Stimulated activated CD8-positive, alpha-beta memory T cell treated with anti-CD3 and anti-CD28 coated beads, Interleukin-2, amount 100 ng/mL, for 1 hour (primary cell): ENCODE data around the gene FOXP1.

Source experiments
- DNase-seq, 2 donors: peaks; one replicate each; pipeline ENCODE4 v3.0.0-alpha.2; 2020; ENCODE audit warnings: low read depth in 2 of 2

The FOXP1 gene

GRCh38 chr3:71177375-71177774, 406.2 kb downstream of the FOXP1 start:
- no peak for DNase-seq

DNA sequence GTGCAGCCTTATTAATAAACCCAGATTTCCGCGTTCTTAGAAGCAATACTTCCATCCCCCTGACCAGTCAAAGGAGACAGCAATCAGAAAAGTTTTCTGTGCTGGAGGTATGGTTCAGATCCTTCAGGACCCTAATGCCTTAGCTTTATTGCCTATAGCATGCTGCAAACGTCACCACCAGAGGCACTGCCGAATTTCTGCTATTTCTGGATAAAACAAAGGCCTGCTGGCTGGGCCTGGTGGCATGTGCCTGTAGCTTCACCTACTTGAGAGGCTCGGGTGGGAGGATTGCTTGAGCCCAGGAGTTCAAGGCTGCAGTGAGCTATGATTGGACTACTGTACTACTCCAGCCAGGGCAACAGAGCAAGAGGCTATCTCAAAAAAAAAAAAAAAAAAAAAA, 407.2 kb downstream of the FOXP1 start:
- DNase-seq = no peak

- no peak for DNase-seq
Observed at GRCh38 chr3:71175691-71176365, 407.7 kb downstream of the FOXP1 start.

DNA sequence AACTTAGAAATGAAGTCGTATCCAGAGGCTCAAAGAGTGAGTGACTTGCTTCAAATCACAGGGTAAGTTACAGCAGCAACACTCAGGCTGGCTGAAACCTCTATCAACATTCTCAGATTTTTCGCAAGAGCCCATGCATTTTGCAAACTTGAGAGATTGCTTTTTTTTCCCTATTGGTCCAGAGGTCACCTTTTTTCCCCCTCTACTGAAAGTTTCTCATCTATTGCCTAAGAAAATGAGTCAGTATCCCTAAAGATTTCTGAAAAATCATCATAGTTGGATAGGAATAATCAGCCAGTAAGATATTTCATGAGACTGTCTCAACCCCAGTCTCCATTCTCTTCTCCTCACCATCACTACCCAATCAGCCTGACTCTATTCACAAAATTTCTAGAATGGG, 410.6 kb downstream of the FOXP1 start:
- DNase-seq = no peak

- DNase-seq = no peak
Observed at GRCh38 chr3:71172189-71172588, 411.3 kb downstream of the FOXP1 start.

GRCh38 chr3:71171247-71171646, 412.3 kb downstream of the FOXP1 start:
- DNase-seq = no peak

- DNase-seq = no peak
Observed at GRCh38 chr3:71168880-71169411, 414.6 kb downstream of the FOXP1 start.

DNA sequence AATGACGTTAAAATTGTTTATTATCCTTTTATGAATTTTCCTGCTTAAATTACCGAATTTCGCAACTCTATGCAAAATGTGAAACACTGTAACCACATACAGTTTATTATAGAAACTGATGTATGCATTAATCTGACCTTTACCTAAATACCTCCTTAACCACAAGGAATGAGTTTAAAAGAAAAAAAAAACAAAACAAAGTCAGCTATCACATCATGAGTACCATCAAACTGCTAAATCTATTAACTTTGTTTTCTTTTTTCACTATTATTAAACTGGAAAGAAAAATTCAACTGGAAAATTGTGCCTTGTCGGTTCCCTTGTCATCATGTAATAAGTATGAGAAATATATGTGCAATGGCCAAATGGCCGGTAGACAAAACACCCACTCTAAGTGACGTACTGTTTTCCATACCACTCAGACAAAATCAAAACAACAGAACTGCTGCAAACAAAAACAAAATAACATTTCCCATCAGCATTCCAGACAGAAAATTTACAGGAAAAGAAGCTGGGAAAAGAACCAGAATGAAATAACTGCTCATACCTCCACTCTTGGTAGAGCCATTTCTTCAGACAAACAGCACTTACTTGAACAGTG, 415.3 kb downstream of the FOXP1 start:
- no peak for DNase-seq

DNA sequence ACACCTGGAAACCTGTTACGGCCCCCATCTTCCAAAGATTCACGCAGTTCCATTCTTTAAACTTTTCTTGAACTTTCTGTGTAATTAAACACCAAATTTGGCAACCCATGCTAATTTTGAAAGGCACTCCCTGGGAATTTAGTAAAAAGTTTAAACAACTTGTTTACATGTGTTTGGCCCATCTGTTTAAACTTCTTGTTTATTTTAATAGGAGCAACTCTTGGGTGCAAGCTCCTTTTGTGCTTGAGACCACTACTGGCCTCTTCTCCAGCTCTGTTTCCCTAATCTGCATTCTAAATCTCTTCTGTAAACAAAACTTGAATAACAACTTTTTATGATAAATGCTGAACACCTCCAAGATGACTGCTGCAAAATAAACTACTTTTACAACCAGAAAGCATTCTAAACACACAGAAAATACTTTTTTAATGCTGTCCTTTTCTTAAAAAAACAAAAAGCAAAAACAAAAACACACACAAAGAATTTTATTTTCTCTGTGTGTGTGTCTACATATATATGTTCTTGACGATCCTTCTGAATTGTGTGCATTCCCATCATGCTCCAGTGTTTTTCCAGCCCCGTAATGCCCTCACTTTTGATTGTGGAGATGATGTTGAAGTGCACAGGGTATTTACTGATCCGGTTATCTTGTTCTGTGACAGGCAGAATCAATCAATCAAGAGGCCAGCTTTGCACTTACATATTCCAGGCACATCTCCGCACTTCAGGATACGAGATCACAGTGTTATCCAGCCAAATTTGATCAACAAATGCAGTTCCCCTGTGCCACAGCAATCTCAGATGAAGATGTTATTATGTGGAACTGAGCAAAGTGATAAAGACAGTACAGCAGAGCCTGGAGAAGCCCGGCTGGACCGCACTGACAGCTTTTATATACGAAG, 416.9 kb downstream of the FOXP1 start:
- DNase-seq = no peak

DNA sequence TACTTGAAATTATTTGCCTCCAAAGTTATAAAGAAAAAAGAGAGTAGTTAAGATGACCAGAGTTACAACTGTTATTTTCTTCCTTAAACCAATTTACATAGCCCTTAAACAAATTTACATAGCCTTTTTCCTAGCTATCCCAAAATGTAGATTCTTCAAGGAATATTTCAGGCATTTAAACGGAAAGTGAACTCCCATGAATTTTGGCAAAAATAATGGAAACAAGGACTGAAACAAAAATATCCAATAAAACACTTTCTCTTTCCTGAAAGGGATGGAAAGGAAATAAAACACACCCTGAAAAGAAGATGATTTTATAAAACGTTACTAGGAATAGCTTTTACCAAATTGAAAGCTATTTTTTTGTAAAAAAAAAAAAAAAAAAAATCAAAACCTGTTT, 418.6 kb downstream of the FOXP1 start:
- no peak for DNase-seq

DNA sequence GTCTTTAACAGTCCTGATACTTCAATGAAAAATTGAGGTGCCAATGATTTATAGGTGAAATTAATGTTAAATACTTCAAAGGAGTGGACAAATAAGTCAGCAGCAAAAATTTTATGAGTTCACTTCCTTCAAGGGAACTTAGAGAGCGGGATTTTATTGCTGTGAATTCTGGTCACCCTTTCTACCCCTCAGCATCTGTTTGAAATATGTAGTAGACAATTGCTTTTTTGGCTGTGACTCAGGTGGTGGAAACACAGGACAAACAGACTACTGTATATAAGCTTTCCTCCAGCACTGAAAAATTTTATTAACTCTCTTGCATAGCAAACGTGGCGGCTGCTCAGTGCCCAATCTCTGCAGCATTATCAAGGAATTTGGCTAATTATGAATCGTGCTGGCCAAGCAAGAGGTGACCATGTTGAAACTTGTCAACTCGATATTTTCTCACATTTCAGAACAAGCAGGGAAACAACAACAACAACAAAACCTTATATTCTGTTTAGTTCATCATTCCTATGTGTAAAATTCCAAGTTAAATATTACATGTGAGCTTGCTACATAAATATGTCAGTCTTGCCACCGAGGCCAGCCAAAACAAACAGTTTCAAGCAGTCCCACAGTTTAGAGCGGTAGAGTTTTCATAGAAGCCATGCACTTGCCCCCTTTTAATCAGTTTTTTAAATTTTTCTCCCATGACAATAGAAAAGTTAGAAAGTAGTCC, 420.2 kb downstream of the FOXP1 start:
- DNase-seq = no peak

- no peak for DNase-seq
Observed at GRCh38 chr3:71162221-71162620, 421.3 kb downstream of the FOXP1 start.

- DNase-seq = no peak
Observed at GRCh38 chr3:71160785-71161546, 422.6 kb downstream of the FOXP1 start.

DNA sequence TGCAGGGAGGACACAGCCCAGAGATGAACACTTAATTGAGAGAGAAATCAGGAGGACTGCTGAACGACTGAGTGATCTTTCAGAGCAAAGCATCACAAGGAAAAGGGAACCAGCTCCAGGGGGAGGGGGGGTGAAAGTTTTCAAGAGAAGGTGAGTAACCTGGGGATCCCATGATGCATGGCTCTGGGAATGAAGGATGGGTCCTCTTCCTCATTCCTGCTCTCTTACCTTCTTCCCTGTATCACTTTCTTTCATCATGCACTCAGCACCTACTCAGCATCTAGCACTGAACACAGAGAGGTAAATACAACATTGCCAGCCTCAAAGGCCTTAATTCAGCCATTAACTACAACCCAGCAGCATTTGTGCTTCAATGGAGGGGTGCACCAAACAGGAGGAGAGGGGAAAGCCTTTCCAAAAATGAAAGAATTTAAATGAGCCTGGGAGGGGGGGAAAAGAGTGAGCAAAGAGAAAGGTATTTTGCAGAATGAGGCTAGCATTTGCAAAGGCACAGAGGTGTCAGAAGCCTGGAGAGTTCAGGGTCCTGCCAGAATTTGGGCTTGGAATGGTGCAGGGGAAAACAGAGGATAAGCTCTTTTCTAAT, 427.4 kb downstream of the FOXP1 start:
- DNase-seq = no peak

- DNase-seq = no peak
Observed at GRCh38 chr3:71154846-71155245, 428.7 kb downstream of the FOXP1 start.

- no peak for DNase-seq
Observed at GRCh38 chr3:71153713-71154112, 429.8 kb downstream of the FOXP1 start.

DNA sequence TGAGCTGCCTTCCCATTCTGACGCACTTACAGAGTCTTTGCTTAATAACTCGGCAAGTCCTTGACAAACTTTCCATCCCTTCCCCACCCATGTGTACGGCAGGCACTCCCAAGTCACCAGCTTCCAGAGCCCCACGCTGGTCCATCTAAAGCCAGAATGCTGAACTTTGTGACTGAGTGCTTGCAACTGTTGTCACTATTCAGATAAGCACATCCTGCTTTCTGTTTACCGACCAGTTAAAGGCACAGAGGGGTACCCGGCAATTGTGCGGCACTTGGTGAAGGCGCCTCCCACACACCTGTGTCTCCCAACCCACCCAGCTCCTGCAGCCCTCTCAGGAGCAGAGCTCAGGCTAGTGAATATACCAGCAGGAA, 430.6 kb downstream of the FOXP1 start:
- no peak for DNase-seq

- no peak for DNase-seq
Observed at GRCh38 chr3:71152039-71152891, 431.3 kb downstream of the FOXP1 start.
